ENCODE data around the gene PFDN1. TPM values are rescaled to one million over a fixed set of nuclear protein-coding genes. Genes with fewer than 3 reads are reported as not detected.
A peak's percentile ranks its signal among the peaks of the same experiment; 100 is the strongest.

The PFDN1 gene, protein sequence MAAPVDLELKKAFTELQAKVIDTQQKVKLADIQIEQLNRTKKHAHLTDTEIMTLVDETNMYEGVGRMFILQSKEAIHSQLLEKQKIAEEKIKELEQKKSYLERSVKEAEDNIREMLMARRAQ
- total RNA-seq, result 10 to 100 TPM; 38.0 to 77.3 (median 41.2) TPM
- 10 to 100 TPM; 62.8 to 82.1 (median 77.9) TPM for polyA plus RNA-seq
- long read RNA-seq, donor 1, transcript PFDN1-203 (3 exons, 1,091 nt), result minor isoform, 6 of 25 reads
- long read RNA-seq, donor 1, transcript PFDN1-201 (4 exons, 1,352 nt), result major isoform, 15 of 25 reads
- long read RNA-seq, donor 1, partial matches to known transcripts, result 0 of 25 reads
- long read RNA-seq, donor 1, other reads (novel, unspliced or antisense), result 0 of 25 reads
- long read RNA-seq, donor 2, transcript PFDN1-201 (4 exons, 1,352 nt), result major isoform, 11 of 16 reads
- long read RNA-seq, donor 2, partial matches to known transcripts, result 0 of 16 reads
- long read RNA-seq, donor 2, other reads (novel, unspliced or antisense), result 0 of 16 reads

DNA sequence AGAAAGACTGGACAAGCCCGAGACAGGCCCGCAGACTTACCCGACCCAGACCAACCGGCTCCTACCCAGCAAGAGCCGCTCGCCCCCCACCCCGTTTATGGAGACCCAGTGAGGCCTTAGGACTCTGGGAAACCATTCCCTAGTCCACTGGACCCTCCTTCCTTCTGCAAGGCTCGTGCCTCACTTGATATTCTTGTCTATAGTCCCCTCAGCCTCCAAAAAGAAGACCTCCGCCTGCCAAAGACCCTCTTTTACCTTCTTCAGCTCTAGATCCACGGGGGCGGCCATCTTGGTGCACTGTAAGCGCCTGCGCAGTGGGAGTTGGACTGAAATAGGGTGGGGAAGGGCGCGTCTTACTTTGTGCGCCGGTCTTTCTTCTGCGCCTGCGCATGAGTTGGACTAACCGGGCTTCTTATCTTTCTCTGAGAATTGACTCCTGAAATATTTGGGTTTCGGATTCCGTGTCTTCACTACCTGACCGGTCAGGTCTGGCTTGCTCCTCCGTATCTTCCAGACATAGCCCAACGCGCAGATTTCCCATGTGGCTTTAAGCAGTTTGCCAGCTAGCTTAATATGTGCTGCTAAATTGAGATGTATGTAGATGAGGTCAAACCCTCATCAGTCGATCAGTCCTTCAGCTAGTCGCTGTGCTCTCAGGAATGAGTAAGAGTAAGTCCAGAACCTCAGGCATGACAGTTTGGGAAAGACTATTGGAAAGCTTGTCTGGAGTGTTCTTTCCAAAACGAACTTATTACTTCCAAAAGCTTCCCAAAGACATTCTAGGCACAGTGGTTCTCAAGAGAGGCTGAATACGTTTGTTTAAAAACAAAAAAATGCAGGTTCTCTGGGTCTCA, at the start of gene PFDN1:
PFDN1 (minus strand) TSS at position 316 of the 854 bp plus-strand sequence; CDS start at position 288, 28 bp downstream.
- H3K4me3 ChIP-seq, result peak within 1 kb of the TSS; percentile 63 to 92 (median 70)
- 1 to 2% (median 1%) methylated on average over 29 to 30 of the region's 30 CpGs for WGBS, 5 donors
- intact Hi-C loops (cut with DNase I; ENCODE audit: low total_unique reads), result no loop called here

DNA sequence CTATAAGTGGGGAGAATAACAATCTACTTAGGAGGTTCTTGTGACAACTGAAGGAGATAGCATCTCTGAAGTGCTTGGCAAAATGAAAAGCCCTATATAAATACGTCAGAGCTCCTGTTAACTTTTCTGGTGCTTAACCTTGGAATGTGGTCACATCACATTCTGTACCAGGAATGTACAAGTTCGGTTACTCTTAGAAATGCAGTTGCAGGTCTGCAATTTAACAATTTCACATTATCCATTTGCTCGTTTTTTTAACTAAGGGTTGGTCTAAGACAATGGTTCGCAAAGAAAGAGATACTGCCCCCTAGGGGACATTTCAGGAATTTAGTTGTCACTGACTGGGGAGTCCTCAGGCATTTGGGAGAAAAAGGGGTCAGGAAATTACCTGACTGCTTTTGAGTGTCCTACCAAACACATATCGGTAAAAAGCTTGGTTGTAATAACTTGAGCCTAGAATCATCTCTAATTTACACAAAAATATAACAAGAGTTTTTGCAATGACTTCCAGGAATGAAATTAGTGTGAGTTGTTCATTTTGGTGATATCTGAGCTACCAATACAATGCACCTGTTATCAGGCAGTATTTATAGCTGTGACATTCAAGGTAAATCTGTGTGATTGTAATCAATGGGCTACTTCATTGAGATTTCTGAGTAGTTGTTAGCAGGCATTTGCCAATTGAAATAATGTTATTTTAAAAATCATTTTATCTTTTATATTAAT, 48.9 kb upstream of the PFDN1 start:
- intact Hi-C loops (cut with DNase I; ENCODE audit: low total_unique reads), result loop anchor here (5.0 kb wide), 1 partner anchor 104 kb away; no protein-coding TSS in a partner anchor
- Histone ChIP-seq H3K4me1 (peaks cover 11 to 30% (median 18%) of the 10 kb centered on the region in 6 donors), H3K9me3 (no peaks in the 10 kb centered on the region), H3K27ac (no peak overlapping the region), H3K4me3 (no peak overlapping the region), H3K36me3 (no peaks in the 10 kb centered on the region), H3K27me3 (replicated peaks in 1 of 7) (peaks cover 0 to 32% (median 0%) of the 10 kb centered on the region in 7 donors)
- WGBS, 5 donors, result 4 to 8% (median 6%) methylated on average over 5 of the region's 5 CpGs
- no peak for TF ChIP-seq POLR2A (IDR thresholded peaks at IDR 0.05)
- no peak for TF ChIP-seq POLR2AphosphoS5 (IDR thresholded peaks at IDR 0.05)
- TF ChIP-seq, protein P1, sequence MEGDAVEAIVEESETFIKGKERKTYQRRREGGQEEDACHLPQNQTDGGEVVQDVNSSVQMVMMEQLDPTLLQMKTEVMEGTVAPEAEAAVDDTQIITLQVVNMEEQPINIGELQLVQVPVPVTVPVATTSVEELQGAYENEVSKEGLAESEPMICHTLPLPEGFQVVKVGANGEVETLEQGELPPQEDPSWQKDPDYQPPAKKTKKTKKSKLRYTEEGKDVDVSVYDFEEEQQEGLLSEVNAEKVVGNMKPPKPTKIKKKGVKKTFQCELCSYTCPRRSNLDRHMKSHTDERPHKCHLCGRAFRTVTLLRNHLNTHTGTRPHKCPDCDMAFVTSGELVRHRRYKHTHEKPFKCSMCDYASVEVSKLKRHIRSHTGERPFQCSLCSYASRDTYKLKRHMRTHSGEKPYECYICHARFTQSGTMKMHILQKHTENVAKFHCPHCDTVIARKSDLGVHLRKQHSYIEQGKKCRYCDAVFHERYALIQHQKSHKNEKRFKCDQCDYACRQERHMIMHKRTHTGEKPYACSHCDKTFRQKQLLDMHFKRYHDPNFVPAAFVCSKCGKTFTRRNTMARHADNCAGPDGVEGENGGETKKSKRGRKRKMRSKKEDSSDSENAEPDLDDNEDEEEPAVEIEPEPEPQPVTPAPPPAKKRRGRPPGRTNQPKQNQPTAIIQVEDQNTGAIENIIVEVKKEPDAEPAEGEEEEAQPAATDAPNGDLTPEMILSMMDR (IDR thresholded peaks at IDR 0.05 in 8 of 11, conservative IDR thresholded peaks at IDR 0.05 in 3 of 11), result peak; percentile 75 to 90 (median 86)
- no peak for DNase-seq

More for the DNA sequence above, at the start of gene PFDN1:
- Histone ChIP-seq H3K27ac (peak within 1 kb of the TSS; percentile 43 to 87 (median 82)), H3K36me3 (peaks cover 0 to 24% (median 19%) of the 10 kb centered on the region in 6 donors), H3K9me3 (no peaks in the 10 kb centered on the region), H3K27me3 (replicated peaks in 1 of 7) (no peaks in the 10 kb centered on the region), H3K4me1 (peaks cover 9 to 55% (median 33%) of the 10 kb centered on the region in 6 donors)
- no peak for TF ChIP-seq POLR2A (IDR thresholded peaks at IDR 0.05)
- peak in 2 of 3 donors; percentile 76 to 86 for TF ChIP-seq POLR2AphosphoS5 (IDR thresholded peaks at IDR 0.05)
- TF ChIP-seq, protein P1 (IDR thresholded peaks at IDR 0.05 in 8 of 11, conservative IDR thresholded peaks at IDR 0.05 in 3 of 11), result no peak
- DNase-seq, result peak; percentile 96

DNA sequence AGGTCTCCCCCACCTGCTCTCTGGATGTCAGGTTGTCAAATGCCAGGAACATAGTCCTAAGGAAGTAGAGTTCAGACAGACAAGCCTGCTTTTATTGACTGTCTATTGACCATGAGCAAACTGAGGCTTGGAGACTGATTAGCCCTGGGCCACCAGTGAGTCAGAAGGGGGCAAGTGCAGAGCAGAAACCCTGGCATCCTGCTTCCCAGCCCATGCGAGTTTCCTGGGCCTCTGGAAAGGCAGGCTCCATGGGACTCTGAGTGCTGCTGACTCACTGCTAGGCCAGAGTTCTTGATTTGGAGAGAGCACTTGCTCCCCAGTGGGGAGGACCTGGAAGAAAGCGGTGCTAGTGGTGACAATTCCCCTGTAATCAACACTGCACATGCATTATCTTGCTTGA, 46.3 kb upstream of the PFDN1 start:
- WGBS, 5 donors, result 86 to 98% (median 91%) methylated on average over 2 of the region's 2 CpGs
- intact Hi-C loops (cut with DNase I; ENCODE audit: low total_unique reads), result no loop called here
- Histone ChIP-seq H3K4me1 (peaks cover 12 to 50% (median 36%) of the 10 kb centered on the region in 6 donors), H3K27ac (no peak overlapping the region), H3K4me3 (no peak overlapping the region), H3K9me3 (no peaks in the 10 kb centered on the region), H3K36me3 (no peaks in the 10 kb centered on the region), H3K27me3 (replicated peaks in 1 of 7) (peaks cover 0 to 40% (median 0%) of the 10 kb centered on the region in 7 donors)
- TF ChIP-seq, protein P1 (IDR thresholded peaks at IDR 0.05 in 8 of 11, conservative IDR thresholded peaks at IDR 0.05 in 3 of 11), result no peak
- no peak for TF ChIP-seq POLR2A (IDR thresholded peaks at IDR 0.05)
- TF ChIP-seq POLR2AphosphoS5 (IDR thresholded peaks at IDR 0.05), result no peak
- no peak for DNase-seq

All from spleen (tissue), 13 donors.